Ectodermal cell (in vitro differentiated cells): ENCODE data around the gene SOAT2.
"Not testable (repeated sequence)": the region's sequence is repeated elsewhere in the genome, so short reads cannot be mapped to it uniquely, and the experiment has no call there.

ENCODE experiments used
- H3K27ac ChIP-seq: 2 replicates; pipeline ENCODE4 v1.7.0; 2013; ENCODE audit warnings: mild to moderate bottlenecking, low read depth, low read length; ENCODE audit not compliant: insufficient read depth, poor library complexity, severe bottlenecking
- H3K27me3 ChIP-seq: 2 replicates; pipeline ENCODE4 v1.7.0; 2013; ENCODE audit warnings: mild to moderate bottlenecking, low read length; ENCODE audit not compliant: insufficient read depth, control insufficient read depth, poor library complexity, severe bottlenecking
- H3K36me3 ChIP-seq: one replicate; pipeline ENCODE4 v1.7.0; 2013; ENCODE audit warnings: low read length; ENCODE audit not compliant: control insufficient read depth, insufficient read depth
- H3K4me1 ChIP-seq: one replicate; pipeline ENCODE4 v1.7.0; 2013; ENCODE audit warnings: low read length; ENCODE audit not compliant: control insufficient read depth, insufficient read depth
- H3K4me3 ChIP-seq: 2 replicates; pipeline ENCODE4 v1.7.0; 2013; ENCODE audit warnings: low read depth, low read length, control low read depth; ENCODE audit not compliant: insufficient read depth
- H3K9me3 ChIP-seq: 2 replicates; pipeline ENCODE4 v1.7.0; 2013; ENCODE audit warnings: mild to moderate bottlenecking, low read length, moderate library complexity; ENCODE audit not compliant: control insufficient read depth
- WGBS, 2 experiments: methylation state at CpG; one replicate each; pipeline ENCODE4 v1.1.7; 2013; ENCODE audit warnings: missing lambda C conversion rate in 2 of 2; 5-methylcytosine and 5-hydroxymethylcytosine counted together

Gene SOAT2

DNA sequence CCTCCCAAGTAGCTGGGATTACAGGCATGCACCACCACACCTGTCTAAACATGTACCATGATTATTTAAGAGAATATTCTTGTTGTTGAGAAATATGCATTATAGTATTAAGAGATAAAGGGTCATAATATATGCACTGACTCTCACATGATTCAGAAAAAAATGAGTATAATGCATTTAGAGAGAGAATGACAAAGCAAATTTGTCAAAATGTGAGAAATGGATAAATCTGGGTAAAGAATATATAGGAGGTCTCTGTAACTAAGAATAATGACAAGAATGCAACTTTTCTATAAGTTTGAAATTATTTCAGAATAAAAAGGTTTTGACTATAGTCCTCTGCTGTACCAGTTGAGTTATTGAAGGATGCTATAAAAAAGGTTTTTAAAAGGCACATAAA lies 49.1 kb downstream of the SOAT2 start:
- H3K36me3 ChIP-seq: no peaks in the 10 kb centered on the region
- H3K4me1 ChIP-seq: no peaks in the 10 kb centered on the region

DNA sequence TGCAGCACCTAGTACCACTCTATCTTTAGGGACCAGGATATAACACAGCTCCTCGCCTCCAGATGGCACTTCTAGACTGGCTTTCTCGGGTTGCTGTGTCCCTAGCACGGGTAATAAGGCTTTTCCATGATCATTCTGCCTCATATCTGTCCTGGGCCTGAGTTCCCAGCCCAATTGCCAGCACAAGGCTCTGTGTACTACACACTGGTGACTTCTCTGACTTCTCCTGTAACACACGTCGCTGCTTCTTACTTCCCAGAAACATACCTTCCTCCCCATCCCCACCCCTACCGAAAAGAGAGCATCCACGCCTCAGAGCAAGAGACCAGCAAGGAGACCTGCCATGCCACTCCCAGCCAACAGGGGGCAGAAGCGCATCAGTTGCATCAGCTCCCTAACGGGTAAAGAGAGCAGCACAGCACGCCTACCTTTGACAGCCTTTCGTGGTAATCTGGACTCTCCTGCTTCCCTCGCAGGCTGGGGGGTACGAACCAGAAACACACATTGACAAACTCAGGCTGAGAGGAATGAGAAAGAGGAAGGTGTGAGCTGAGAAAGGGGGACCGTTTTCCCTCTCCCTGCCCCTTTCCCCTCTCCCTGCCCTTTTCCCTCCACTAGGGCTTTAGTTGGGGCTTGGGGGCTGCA lies 56.0 kb downstream of the SOAT2 start:
- no peak overlapping the region for H3K27ac ChIP-seq
- no peaks in the 10 kb centered on the region for H3K4me1 ChIP-seq
- H3K36me3 ChIP-seq: no peaks in the 10 kb centered on the region
- H3K27me3 ChIP-seq: no peaks in the 10 kb centered on the region
- WGBS, 2 experiments: 17 to 18% methylated on average over 13 to 14 of the region's 14 CpGs
- no peaks in the 10 kb centered on the region for H3K9me3 ChIP-seq
- no peak overlapping the region for H3K4me3 ChIP-seq

More for the DNA sequence above, 49.1 kb downstream of the SOAT2 start:
- H3K9me3 ChIP-seq: no peaks in the 10 kb centered on the region
- H3K4me3 ChIP-seq: no peak overlapping the region
- H3K27ac ChIP-seq: no peak overlapping the region
- no peaks in the 10 kb centered on the region for H3K27me3 ChIP-seq

DNA sequence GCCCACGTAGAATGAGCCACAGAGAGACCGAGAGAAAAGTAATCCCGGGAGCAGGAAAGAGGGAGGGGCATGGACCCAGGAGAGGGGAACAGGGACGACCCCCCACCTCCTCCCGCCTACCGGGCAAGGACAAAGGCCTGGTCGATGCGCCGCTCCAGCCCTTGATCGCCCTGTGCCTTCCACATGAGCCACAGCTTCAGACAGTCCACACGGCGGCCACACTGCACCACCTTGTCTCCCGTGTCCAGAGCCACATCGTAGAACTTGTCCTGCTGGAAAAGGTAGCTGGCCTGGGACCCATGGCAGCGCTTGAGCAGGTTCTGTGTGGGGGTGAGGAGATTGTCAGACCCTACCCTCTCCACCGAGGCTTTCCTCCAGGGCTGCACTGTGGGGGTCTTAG lies 56.7 kb downstream of the SOAT2 start:
- H3K4me3 ChIP-seq: no peak overlapping the region
- no peak overlapping the region for H3K27ac ChIP-seq
- H3K4me1 ChIP-seq: no peaks in the 10 kb centered on the region
- no peaks in the 10 kb centered on the region for H3K36me3 ChIP-seq
- H3K27me3 ChIP-seq: no peaks in the 10 kb centered on the region
- WGBS, 2 experiments: 74 to 78% methylated on average over 16 of the region's 16 CpGs
- H3K9me3 ChIP-seq: no peaks in the 10 kb centered on the region

DNA sequence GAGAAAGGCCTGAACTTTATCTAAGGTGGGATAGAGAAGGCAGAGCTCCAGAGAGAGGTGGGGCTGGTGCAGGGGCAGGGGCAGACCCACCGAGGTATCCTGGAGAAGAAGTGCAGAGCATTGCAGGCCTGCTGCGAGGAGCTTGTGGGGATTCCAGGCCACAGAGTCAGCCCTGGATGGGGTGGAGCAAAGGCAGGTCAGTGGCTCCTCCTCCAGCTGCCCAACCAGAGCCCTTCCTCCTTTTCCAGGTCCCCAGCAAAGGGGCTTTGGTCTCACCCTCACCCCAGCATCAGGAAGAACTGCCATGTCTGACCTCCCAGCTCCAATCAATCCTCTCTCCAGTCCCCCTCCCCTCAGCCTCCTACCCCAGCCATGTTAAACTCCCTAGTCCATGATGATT lies 57.4 kb downstream of the SOAT2 start:
- 63 to 85% methylated on average over 2 of the region's 2 CpGs for whole genome bisulfite sequencing, 2 experiments
- no peaks in the 10 kb centered on the region for H3K27me3 ChIP-seq
- H3K4me3 ChIP-seq: no peak overlapping the region
- H3K27ac ChIP-seq: no peak overlapping the region
- H3K4me1 ChIP-seq: no peaks in the 10 kb centered on the region
- H3K36me3 ChIP-seq: no peaks in the 10 kb centered on the region
- no peaks in the 10 kb centered on the region for H3K9me3 ChIP-seq

DNA sequence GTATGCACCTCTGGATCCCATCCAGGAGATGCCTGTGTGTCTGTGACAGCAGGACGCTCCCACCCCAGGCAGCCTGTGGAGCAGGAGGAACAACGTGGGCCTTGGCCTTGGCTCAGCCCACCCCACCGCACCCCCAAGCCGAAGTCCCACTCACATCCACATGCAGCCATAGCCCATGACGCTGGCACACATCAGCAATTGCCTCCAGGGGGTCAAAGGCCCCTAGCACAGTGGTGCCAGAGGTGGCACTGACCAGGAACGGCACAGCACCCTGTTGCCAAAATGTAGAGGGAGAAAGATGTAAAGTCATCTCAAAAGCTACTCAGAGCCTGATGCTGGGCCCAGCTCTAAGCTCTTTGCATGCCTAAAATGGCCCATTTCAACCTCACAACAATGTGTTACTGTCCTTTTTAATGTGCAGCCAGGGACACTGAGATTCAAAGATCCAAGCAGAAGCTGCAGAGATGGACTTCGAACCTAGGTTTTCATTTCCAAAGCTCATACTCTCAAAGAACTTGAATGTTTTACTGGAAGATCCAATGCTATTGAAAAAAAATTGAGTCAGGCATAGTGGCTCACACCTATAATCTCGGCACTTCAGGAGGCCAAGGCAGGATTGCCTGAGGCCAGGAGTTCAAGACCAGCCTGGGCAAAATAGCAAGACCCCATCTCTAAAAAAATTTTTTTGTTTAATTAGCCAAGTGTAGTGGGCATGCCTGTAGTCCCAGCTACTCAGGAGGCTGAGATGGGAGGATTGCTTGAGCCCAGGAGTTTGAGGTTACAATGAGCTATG lies 58.0 kb downstream of the SOAT2 start:
- Histone ChIP-seq H3K27ac (no peak overlapping the region), H3K27me3 (no peaks in the 10 kb centered on the region), H3K9me3 (no peaks in the 10 kb centered on the region), H3K36me3 (no peaks in the 10 kb centered on the region), H3K4me3 (no peak overlapping the region), H3K4me1 (no peaks in the 10 kb centered on the region)
- WGBS, 2 experiments: 88 to 94% methylated on average over 8 of the region's 8 CpGs

DNA sequence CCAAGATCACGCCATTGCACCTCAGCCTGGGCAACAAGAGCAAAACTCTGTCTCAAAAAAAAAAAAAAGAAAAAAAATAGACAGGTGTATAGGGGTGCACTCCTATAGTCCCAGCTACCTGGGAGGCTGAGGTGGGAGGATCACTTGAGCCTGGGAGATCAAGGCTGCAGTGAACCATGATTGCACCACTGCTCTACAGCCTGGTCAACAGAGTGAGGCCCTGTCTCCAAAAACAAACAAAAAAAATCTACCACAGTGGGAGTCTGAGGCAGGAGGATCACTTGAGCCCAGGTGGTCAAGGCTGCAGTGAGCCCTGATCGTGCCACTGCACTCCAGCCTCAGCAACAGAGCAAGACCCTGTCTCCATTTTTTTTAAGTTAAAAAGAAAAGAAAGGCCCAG lies 59.7 kb downstream of the SOAT2 start:
- not testable (repeated sequence) for H3K9me3 ChIP-seq, H3K27ac ChIP-seq, H3K4me1 ChIP-seq, H3K36me3 ChIP-seq, H3K4me3 ChIP-seq, H3K27me3 ChIP-seq
- WGBS, 2 experiments: 85 to 94% methylated on average over 2 of the region's 2 CpGs

DNA sequence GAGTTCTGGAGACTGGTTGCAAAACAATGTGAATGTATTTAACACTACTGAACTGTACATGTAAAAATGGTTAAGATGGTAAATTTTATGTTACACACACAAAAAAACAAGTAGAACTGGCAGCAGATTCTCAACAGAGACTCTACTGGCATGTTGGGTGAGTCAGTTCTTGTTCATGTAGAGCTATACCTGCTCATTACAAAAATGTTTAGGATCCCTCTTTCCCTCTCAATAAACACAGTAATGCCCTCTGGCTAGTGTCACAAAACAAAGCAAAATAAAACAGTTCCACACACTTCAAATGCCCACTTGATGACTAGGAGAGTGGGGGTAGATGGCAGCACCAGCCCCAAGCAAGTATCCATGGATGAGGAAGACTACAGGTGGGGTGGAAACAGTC lies 63.6 kb downstream of the SOAT2 start:
- H3K4me1 ChIP-seq: no peaks in the 10 kb centered on the region
- H3K4me3 ChIP-seq: no peak overlapping the region
- no peaks in the 10 kb centered on the region for H3K9me3 ChIP-seq
- no peaks in the 10 kb centered on the region for H3K27me3 ChIP-seq
- no peak overlapping the region for H3K27ac ChIP-seq
- no peaks in the 10 kb centered on the region for H3K36me3 ChIP-seq

DNA sequence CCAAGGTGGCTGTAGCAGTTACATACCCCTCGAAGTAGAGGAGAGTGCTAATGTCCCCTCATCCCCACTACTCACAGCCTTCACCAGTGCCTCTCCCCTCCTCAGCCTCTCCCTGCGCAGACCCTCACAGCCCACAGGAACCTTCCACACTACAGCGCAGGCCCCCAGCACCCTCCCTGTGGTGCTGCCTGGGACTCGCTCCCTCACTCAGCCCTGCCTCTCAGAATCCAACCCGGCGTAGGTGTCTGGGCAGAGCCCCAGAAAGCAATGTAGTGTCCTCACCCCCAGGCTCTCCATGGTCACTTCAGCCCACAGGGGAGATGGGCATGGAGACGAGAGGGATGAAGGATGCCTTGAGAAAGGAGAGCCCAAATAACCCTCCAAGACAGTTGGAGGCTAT lies 66.4 kb downstream of the SOAT2 start:
- Histone ChIP-seq H3K36me3 (no peaks in the 10 kb centered on the region), H3K4me3 (no peak overlapping the region), H3K9me3 (no peaks in the 10 kb centered on the region), H3K27ac (no peak overlapping the region), H3K4me1 (peaks cover under 1% of the 10 kb centered on the region), H3K27me3 (peaks cover 5% of the 10 kb centered on the region)
- 93 to 94% methylated on average over 7 of the region's 7 CpGs for WGBS, 2 experiments

DNA sequence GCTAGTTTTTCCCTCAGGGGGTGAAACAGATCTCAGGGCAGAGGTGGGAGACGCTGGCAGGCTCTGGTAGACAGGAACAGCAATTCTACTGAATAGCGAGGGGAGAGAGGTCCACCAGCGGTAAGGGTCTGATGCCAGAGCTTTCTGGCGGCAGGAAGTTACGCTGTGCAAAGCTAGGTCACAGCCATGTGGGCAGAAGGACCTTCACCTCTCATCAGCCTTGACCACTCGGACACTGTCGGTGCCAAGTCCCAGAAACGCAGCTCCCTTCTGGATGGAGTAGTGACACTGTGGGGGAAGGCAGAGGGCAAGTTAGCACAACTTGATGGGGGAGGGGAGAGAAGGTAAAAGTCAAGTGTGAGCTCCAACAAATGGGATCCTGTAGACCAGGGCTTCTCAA lies 66.9 kb downstream of the SOAT2 start:
- no peaks in the 10 kb centered on the region for H3K36me3 ChIP-seq
- no peaks in the 10 kb centered on the region for H3K9me3 ChIP-seq
- H3K4me1 ChIP-seq: peaks cover 4% of the 10 kb centered on the region
- WGBS, 2 experiments: 86 to 88% methylated on average over 8 of the region's 8 CpGs
- H3K27ac ChIP-seq: no peak overlapping the region
- peaks cover 5% of the 10 kb centered on the region for H3K27me3 ChIP-seq
- H3K4me3 ChIP-seq: no peak overlapping the region

DNA sequence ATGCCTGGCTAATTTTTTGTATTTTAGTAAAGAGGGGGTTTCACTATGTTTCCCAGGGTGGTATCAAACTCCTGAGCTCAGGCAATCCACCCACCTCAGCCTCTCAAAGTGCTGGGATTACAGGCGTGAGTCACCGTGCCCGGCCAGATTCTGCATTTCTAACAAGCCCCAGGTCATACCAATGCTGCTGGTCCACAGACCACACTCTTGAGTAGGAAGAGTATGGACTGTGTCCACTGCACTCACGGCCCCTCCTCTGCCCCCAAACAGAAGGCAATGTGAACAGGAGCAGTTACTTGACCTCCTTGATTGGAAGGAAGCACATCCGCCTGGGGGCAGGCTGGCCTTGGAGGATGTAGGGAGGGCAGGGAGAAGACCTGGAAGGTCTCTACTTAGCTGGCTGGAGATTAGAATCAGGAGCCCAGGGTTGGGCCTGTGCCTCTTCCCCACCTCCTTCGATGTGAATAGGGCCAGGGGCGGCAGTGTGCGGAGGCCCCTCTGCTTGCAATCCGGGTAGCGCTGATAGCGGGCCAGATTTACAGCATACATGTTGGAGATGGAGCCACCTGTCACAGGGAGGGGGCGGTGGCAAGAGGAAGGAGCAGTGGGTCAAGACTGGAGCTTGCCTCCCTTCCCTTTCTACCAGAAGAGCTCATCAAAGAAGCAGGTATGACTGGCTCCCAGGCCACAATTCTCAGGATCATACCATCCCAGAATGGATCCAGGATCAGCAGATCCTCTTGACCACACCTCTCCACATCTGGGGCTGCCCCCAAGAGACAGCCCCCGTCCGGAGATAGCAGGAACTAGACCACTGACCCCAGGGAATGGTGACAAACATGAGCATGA lies 67.8 kb downstream of the SOAT2 start:
- H3K9me3 ChIP-seq: no peaks in the 10 kb centered on the region
- H3K4me3 ChIP-seq: no peak overlapping the region
- 89 to 90% methylated on average over 14 of the region's 14 CpGs for WGBS, 2 experiments
- H3K4me1 ChIP-seq: peaks cover 4% of the 10 kb centered on the region
- H3K27me3 ChIP-seq: peaks cover 5% of the 10 kb centered on the region
- no peaks in the 10 kb centered on the region for H3K36me3 ChIP-seq
- no peak overlapping the region for H3K27ac ChIP-seq
